ENCODE data around the gene BTG3.

Gene BTG3, protein sequence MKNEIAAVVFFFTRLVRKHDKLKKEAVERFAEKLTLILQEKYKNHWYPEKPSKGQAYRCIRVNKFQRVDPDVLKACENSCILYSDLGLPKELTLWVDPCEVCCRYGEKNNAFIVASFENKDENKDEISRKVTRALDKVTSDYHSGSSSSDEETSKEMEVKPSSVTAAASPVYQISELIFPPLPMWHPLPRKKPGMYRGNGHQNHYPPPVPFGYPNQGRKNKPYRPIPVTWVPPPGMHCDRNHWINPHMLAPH

GRCh38 chr21:17612565-17613241, at the start of gene BTG3:
Gene BTG3 (minus strand): TSS chr21:17612901. CDS start chr21:17609144, 3,757 bp downstream.
- TF ChIP-seq, protein P1, sequence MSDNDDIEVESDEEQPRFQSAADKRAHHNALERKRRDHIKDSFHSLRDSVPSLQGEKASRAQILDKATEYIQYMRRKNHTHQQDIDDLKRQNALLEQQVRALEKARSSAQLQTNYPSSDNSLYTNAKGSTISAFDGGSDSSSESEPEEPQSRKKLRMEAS (IDR thresholded peaks at IDR 0.05; ENCODE audit: low read depth, low read length): no peak
- TF ChIP-seq POLR2A (IDR thresholded peaks at IDR 0.05; ENCODE audit: extremely low read depth, insufficient read length) (no peak), MYC (IDR thresholded peaks at IDR 0.05; ENCODE audit: low read depth, low read length) (no peak)
- TF ChIP-seq, protein P2, sequence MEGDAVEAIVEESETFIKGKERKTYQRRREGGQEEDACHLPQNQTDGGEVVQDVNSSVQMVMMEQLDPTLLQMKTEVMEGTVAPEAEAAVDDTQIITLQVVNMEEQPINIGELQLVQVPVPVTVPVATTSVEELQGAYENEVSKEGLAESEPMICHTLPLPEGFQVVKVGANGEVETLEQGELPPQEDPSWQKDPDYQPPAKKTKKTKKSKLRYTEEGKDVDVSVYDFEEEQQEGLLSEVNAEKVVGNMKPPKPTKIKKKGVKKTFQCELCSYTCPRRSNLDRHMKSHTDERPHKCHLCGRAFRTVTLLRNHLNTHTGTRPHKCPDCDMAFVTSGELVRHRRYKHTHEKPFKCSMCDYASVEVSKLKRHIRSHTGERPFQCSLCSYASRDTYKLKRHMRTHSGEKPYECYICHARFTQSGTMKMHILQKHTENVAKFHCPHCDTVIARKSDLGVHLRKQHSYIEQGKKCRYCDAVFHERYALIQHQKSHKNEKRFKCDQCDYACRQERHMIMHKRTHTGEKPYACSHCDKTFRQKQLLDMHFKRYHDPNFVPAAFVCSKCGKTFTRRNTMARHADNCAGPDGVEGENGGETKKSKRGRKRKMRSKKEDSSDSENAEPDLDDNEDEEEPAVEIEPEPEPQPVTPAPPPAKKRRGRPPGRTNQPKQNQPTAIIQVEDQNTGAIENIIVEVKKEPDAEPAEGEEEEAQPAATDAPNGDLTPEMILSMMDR (IDR thresholded peaks at IDR 0.05; ENCODE audit: low read depth, low read length): no peak
- peak within 1 kb of the TSS; percentile 62 for H3K4me3 ChIP-seq (ENCODE audit: low read depth, low read length)
- peak; percentile 59 for DNase-seq (ENCODE audit: low read depth)

DNA sequence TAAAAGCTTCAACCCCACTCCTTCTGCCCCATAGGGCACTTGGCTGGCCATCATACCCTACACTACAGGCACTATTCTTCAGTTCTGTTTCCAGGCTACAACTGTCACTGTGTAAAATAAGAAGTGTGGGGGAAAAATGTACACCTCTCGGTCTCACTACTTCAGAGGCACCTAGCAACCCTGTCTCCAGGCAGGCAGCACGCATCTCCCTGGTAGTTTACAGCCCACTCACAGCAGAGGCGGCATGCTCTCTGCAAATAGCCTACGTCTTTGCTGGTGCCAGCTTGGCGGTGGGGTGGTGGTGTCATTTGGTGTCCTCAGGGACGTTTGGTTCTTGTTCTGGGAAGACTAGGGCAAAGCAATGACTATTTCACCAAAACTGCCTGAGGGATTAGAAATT, 48.2 kb upstream of the BTG3 start:
- TF ChIP-seq, protein P1 (IDR thresholded peaks at IDR 0.05; ENCODE audit: low read depth, low read length): no peak
- no peak for TF ChIP-seq POLR2A (IDR thresholded peaks at IDR 0.05; ENCODE audit: extremely low read depth, insufficient read length)
- TF ChIP-seq MYC (IDR thresholded peaks at IDR 0.05; ENCODE audit: low read depth, low read length): no peak
- TF ChIP-seq, protein P2 (IDR thresholded peaks at IDR 0.05; ENCODE audit: low read depth, low read length): no peak
- no peak overlapping the region for H3K4me3 ChIP-seq (ENCODE audit: low read depth, low read length)
- no peak for DNase-seq (ENCODE audit: low read depth)

- DNase-seq (ENCODE audit: low read depth): no peak
- TF ChIP-seq MYC (IDR thresholded peaks at IDR 0.05; ENCODE audit: low read depth, low read length) (no peak), POLR2A (IDR thresholded peaks at IDR 0.05; ENCODE audit: extremely low read depth, insufficient read length) (no peak)
- TF ChIP-seq, protein P1 (IDR thresholded peaks at IDR 0.05; ENCODE audit: low read depth, low read length): no peak
- TF ChIP-seq, protein P2 (IDR thresholded peaks at IDR 0.05; ENCODE audit: low read depth, low read length): no peak
- H3K4me3 ChIP-seq (ENCODE audit: low read depth, low read length): no peak overlapping the region
Observed at GRCh38 chr21:17660452-17660851, 47.8 kb upstream of the BTG3 start.

GRCh38 chr21:17658931-17659330, 46.2 kb upstream of the BTG3 start:
- TF ChIP-seq, protein P2 (IDR thresholded peaks at IDR 0.05; ENCODE audit: low read depth, low read length): no peak
- TF ChIP-seq POLR2A (IDR thresholded peaks at IDR 0.05; ENCODE audit: extremely low read depth, insufficient read length): no peak
- no peak for TF ChIP-seq MYC (IDR thresholded peaks at IDR 0.05; ENCODE audit: low read depth, low read length)
- TF ChIP-seq, protein P1 (IDR thresholded peaks at IDR 0.05; ENCODE audit: low read depth, low read length): no peak
- no peak for DNase-seq (ENCODE audit: low read depth)
- H3K4me3 ChIP-seq (ENCODE audit: low read depth, low read length): no peak overlapping the region

DNA sequence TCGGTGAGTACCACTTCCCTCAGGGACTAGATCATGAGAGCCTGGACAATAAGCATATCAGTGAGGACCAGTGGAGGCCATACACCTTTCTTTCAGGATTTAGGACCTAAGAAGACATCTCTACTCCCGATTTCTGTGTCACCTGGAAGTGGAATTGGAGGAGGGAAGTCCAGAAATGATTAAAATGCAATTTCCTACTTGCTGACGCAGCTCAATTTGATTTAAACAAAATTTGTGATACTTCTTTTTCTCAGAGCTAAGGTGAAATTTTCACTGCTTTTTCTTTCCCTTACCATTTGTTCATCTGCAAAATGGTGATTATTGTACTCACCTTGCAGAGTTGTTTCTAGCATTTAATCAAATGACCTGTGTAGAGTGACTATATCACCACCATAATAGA, 38.8 kb upstream of the BTG3 start:
- DNase-seq (ENCODE audit: low read depth): no peak
- TF ChIP-seq MYC (IDR thresholded peaks at IDR 0.05; ENCODE audit: low read depth, low read length) (no peak), POLR2A (IDR thresholded peaks at IDR 0.05; ENCODE audit: extremely low read depth, insufficient read length) (no peak)
- TF ChIP-seq, protein P2 (IDR thresholded peaks at IDR 0.05; ENCODE audit: low read depth, low read length): no peak
- TF ChIP-seq, protein P1 (IDR thresholded peaks at IDR 0.05; ENCODE audit: low read depth, low read length): no peak
- no peak overlapping the region for H3K4me3 ChIP-seq (ENCODE audit: low read depth, low read length)

All from NB4 (cell line).